ENCODE data around the gene PSME4.
"Not testable (repeated sequence)": the region's sequence is repeated elsewhere in the genome, so short reads cannot be mapped to it uniquely, and the experiment has no call there.

PSME4 gene

DNA sequence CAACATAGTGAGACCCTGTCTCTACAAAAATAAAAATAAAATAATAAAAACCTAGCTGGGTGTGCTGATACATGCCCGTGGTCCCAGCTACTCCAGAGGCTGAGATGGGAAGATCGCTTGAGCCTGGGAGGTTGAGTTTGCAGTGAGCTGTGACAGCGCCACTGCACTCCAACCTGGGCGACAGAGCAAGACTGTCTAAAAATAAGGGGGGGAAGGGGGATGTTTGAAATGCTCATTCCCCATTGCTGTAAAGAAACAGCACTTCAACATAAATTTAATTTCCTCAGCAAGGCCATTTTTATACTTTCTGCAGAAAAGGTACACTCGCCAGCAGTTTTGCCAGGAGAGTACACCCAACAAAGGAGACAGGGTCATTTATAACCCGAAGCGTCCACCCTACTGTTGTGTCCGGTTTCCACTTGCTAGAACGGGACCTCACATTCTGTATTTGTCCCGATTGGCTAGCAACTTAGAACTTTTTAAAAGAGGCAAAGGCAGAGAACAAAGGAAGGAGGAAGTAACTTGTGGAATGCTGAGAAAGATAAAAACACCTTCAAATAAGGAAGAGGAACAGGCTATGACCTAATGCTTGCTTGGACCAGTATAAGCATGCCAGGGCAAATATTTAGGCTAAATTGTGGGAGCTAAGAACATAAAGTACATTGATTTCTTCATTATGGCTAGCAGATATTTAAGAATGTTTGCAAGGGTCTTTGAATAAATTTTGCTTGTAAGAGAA is 9.1 kb downstream of the PSME4 start:
- not testable (repeated sequence) for DNase-seq

DNA sequence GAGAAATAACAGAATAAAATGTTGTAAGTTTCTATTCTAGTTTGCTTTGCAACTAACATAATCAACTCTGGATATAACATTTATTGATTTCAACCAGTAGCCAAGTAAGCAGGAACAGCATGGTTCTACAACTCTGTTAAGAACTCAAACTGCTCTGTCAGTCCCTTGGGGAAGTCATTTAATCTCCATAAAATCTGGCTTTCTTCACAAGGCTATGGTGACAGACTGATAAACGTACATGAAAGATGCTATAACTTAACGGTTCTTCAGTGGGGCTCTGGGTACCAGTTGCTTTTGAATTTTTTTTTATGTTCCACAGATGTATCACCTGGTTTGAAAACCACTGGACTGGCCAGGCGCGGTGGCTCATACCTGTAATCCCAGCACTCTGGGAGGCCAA is 10.3 kb downstream of the PSME4 start:
- no peak for DNase-seq

DNA sequence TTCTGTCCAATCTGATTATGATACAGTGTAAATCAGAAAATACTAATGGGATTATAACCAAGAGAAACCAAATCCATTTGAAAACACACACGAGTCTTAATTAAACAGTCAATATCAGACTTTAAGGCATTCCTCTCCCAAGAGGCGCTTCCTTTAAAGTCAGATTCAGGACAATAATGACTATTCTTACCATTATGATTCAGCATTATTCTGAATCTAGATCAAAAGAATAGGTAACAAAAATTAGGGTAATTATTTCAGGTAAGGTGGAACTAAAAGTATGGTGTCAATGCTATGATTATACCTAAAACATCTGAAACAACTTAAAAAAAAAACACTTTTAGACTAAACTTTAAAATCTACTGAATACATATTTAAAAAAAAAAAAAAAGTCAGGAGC is 12.3 kb downstream of the PSME4 start:
- DNase-seq: no peak

DNA sequence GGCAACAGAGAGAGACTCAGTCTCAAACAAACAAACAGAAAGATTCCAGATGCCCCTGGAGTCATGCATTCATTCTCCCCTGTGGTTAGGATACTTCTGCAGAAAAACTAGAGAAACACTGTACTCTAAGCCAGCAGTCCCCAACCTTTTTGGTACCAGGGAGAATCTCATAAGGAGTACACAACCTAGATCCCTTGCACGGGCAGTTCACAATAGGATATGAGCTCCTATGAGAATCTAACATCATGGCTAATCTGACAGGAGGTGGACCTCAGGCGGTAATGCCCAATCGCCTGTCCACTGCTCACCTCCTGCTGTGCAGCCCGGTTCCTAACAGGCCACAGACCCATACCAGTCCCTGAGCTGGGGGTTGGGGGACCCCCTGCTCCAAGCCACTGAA is 18.3 kb downstream of the PSME4 start:
- no peak for DNase-seq

DNA sequence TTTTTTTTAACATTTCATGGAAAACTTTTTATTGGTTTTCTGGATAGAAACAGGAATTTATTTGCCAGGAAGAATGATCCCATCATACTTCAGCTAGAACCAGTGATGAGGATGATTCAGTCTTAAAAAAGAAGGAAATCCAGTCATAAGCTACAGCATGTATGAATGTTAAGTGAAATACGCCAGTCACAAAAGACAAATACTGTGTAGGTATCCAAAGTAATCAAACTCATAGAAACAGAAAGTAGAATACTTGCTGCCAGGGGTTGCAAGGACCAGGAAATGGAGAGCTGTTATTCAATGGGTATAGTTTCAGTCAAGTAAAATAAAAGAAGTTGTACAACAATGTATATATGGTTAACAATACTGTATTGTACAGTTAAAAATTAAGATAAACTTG is 21.3 kb downstream of the PSME4 start:
- no peak for DNase-seq

DNA sequence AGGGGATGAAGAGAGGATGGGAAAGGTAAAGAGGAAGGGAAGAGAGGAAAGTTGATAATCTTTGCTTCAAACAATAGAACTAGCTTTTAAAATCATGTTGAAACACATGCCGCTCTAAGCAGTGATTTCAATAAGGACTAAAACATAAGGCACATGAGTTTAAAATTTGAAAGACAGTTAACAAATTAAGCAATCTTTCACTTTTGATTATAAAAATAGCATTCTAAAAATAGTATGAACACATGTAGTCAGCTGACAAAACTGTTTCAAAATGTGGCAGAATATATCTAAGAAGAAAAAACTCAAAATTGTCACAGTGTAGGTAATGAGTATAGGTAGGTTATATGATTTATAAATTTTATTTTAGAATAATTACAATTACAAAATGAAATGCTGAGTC is 25.3 kb downstream of the PSME4 start:
- no peak for DNase-seq

DNA sequence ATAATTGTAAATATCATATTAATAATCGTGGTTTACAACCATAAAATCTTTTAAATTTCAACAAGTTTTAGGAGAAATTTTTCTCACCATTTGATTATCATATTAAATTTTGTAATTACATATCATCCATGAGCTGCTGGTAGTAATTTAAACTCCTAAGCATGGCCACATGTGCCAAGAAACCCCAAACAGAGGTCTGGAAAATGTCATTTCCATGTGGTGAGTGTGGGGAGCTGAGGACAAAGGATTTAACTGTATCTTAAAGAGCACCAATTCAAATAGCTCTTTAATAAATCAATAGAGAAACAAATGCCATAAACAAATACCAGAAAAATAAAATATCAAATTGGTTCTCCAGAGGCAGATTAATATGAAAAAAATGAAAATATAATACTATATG is 26.3 kb downstream of the PSME4 start:
- no peak for DNase-seq

DNA sequence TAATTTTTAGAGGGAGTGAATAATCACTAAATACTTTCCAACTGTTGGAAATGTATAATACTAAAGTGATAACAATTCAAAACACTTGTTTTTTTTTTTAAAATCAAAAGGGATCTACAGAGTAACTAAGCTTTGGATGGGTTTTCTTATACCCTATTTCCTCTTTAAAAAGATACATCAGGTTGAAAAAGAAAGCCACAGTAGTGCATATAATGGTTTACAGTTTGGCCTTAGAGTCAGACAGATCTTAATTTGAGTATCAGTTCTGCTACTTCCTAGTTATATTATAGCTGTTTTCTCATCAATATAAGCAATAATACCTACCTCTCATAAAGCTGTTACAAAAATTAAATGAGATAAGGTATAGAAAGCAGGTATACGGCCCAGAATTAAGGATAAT is 28.5 kb downstream of the PSME4 start:
- no peak for DNase-seq

DNA sequence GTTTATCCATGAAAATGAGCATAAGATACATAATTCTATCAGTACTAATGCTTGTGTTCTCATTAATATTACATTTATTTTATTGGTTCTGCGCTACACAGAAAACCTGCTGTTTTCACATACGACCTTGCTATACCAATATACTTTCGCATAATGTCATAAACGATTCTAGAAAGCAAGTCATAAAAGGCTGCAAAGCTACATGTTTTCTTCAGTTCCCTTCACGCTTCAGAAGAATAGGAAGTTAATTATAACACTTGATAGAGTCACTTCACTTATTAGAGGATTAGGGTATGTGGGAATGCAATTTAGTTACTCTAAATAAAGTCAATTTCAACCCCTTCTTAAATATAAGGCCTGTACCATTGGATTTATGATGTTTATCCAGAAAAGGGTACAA is 29.0 kb downstream of the PSME4 start:
- DNase-seq: no peak

DNA sequence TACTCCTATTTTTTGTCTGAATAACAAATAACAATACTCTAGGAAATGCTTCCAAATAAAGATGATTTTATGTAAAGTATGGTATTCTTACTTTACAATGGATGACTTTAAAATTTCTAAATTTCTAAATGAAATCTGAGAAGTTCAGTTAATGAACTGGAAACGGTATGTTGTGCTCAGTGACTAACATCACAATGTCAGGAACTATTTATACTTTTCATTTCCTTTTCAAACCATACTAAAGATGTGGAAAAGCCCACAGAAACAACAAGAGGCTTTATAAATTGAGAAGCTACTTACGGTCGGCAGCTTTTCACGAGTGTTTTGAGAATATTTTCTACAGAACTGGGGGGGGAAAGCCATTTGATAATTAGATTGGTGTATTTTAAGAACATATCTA is 31.1 kb downstream of the PSME4 start:
- no peak for DNase-seq

DNA sequence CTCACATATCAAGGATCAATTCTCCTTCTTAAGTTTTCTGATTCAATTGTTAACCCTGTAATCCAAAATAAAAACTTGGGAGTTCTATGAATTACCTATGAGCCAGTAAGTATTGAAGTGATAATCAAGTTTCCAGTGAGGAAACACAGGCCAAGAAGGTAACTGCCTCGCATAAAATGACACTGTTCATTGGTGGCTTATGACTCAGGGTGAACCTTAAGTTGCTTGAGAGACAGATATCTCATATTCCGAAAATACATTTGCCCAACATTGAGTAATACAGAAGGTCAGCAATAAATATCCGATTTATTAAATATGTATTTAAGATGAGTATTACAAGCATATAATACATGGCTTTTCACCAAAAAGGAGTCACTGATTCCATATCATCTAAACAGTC is 31.9 kb downstream of the PSME4 start:
- DNase-seq: no peak

DNA sequence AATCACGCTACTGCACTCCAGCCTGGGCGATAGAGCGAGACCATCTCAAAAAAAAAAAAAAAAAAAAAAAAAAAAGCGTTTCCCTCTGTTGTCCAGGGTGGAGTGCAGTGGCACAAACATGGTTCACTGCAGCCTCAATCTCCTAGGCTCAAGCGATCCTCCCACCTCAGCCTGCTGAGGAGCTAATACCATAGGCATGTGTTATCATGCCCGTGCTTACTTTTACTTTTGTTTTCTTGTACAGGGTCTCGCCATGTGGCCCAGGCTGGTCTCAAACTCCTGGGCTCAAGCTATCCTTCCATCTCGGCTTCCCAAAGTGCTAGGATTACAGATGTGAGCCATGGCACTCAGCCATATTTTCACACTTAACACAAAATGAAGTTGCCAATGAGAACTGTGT is 37.5 kb downstream of the PSME4 start:
- DNase-seq: no peak

DNA sequence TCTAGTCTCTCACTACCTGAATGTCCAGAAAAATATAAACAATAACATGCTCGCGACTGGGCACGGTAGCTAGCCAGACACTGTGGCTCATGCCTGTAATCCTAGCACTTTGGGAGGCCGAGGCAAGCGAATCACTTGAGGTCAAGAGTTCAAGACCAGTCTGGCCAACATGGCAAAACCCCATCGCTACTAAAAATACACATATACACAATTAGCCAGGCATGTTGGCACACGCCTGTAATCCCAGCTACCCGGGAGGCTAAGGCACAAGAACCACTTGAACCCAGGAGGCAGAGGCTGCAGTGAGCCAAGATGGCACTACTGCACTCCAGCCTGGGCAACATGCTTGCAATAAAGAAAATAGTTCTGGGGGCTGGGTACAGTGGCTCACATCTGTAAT is 44.5 kb downstream of the PSME4 start:
- not testable (repeated sequence) for DNase-seq

DNA sequence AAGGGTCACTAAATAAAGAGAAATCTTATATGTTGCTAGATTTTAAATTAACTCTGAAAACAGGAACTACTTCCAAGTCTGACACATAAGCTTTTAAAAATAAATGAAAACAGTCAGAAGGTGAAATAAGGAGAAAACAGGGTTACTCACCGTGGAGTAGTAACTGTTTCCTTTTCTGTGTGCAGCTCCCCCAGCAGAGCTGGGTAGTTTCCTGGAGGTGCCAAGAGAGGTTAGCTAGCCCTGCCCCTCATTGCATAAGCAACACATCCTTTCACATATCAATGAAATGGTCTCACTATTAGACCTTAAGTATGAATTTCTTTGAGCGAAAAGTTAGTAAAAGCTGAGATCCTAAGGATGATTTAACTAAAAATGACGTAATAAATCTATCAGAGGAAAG is 57.1 kb downstream of the PSME4 start:
- DNase-seq: no peak

DNA sequence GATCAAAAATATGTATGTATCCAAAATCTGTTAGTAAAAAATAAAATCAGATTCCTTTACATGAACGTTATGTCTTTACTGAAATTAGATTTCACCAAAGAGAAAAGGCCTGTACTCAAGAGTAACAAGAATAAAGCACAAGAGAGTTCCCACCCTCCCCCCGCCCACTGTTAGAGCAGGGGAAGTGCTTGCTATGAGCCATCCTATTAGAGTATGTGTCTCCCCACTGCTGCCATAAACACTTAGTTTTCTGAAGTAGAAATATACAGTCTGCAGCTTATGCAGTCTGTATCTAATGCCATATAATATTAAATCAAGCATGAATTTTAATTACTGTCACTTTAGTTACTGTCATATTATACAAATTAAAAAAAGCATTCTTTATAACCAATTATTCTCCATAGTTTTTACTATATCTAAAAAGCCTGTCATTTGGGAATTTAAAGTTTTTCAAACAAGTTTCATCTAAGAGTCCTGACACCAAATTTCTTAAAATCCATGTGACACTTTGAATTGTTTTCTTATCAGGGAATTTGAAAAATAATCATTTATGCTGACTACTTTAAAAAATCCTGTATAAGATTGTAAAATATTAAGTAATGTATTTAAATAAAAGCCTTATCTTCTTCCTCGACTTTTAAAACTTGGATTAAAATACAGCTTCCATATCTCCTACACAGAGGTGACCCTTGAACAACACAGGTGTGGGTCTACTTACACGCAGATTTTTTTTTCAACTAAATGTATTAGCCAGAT is 59.2 kb downstream of the PSME4 start:
- DNase-seq: no peak

DNA sequence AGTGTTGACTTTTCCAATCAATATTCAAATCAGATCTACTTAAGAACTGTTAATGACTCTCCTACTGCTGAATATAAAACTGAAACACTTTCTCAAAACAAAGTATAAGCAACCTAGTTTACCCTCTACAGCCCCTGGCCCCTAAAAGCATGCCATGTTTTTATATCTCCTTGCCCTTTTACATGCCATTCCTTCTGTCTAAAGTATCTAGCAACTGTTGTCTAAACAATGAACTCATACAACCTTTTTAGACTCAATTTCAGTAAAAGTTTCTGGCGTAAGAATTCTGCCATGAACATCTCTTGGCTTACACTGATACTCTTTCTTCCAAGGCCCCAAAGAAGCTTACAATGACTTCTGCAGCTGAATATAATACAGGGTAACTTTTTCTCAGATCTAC is 63.2 kb downstream of the PSME4 start:
- DNase-seq: no peak

DNA sequence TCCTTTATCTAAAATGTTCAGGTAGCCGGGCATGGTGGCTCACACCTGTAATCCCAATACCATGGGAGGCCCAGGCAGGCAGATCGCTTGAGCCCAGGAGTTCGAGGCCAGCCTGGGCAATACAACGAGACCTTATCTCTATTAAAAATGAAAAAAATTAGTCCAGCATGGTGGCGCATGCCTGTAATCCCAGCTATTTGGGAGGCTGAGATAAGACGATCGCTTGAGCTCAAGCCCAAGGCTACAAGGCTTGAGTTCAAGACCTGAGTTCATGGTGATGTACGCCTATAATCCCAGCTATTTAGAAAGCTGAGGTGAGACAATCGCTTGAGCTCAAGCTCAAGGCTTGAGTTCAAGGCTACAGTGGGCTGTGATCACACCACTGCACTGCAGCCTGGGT is 65.4 kb downstream of the PSME4 start:
- no peak for DNase-seq

DNA sequence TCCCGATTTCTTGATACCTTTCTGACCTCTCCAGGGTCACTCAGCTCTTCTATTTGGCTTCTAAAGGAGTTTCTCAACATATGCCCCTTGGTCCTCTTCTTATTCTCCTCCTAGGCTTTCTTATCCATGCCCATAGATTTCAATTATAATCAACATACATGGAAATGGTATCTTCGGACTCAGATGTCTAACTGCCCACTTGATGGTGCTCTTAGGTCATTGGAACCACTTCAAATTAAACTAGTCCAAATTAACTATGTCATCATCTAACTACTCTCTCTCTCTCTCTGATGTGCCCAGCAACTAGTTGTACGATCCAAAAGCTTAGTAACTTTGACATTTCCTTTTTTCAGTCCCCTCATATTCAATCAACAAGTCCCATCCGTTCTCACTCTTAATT is 67.8 kb downstream of the PSME4 start:
- DNase-seq: no peak

DNA sequence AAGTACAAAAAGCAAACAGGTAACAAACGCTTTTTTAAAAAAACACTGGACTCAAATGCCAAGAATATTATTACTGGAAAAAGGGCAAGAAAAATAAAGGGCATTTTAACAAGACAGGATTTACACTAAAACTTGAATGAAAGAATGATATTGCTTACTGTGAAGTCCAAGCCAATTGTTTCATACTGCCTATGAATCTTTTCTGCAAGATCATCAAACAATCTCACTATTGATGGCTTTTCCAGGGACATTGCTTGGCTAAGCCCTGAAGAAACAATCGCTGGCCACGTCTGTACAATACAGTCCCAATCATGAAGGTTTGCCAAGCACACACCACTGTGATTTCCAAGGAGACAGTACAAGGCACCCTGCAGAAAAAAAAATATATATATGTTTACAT is 69.6 kb downstream of the PSME4 start:
- no peak for DNase-seq

DNA sequence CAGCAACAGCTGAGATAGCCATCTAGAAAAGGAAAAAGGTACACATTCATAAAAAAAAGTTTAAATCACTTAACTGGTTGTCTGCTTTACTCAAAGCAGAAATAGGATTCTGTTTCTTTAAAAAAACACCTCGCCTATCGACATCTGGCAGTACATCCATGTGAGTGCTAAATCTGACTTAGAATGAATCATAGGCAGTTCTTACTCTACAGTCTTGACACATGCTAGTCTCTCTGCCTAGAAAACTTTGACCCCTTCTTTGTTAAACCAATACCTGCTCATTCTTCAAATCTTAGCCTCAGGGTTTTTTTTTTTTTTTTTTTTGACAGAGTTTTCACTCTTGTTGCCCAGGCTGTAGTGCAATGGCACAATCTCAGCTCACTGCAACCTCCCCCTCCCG is 73.9 kb downstream of the PSME4 start:
- DNase-seq: no peak

DNA sequence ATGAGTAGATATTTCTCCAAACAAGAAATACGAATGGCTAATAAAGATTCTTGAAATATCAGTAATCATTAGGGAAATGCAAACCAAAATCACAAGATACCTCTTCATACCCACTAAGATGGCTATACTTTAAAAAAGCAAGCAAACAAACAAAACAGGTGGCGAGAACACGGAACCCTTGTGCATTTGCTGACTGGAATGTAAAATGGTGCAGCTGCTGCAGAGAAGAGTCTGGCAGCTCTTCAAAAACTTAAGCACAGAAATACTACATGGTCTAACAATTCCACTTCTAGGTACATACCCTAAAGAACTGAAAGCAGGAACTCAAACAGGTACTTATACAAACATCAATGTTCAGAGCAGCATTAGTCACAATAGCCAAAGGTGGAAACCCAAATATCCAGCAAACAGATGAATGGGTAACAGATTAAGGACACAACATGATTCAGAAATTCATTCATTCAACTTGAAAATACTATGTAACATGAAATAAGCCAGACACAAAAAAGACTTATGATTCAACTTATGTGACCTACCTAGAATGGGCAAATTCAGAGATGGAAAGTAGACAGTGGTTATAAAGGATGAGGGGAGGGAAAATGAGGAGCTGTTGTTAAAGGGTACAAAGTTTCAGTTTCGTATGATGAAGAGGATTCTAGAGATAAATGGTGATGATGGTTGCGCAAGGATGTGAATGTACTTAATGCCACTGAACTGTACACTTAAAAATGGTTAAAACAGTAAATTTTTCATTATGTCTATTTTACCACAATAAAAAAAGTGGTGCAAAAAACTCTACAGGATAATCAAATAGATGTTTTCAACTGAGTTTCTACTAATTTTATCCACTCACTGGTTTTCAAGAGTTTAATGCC is 84.2 kb downstream of the PSME4 start:
- DNase-seq: no peak

DNA sequence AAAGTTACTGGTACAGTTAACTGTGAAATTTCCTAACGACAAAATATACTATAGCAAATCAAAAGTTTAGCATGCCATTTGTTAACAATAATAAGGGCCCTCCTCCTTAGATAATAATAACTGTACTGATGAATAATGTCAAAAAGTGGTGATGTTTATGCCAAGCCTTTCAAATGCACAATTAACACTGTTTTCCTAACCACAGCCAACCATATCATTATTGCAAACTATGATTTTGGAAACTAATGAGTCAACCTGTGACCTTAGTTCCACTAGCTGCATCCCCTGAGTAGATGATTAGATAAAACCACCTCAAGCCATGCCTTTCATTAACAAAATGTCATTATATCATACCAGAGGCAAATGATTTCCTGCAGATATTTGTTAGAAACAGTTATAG is 85.9 kb downstream of the PSME4 start:
- DNase-seq: no peak

DNA sequence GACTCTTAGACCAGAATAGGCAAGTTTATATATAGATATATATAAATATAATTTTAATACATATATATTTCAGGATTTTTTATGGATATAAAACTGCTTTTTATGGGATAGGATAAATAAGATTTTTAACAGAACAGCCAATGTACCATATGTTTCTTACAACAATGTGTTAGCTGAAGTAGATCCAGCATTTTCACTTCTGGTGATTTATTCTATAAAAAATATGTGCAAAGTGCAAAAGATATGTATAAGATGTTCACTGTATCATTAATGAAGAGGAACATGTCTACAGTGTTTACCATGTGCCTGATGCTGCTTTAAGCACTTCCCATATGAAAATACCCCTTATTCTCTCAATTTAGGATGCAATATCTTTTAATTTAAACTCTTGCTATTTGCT is 88.8 kb downstream of the PSME4 start:
- DNase-seq: no peak

DNA sequence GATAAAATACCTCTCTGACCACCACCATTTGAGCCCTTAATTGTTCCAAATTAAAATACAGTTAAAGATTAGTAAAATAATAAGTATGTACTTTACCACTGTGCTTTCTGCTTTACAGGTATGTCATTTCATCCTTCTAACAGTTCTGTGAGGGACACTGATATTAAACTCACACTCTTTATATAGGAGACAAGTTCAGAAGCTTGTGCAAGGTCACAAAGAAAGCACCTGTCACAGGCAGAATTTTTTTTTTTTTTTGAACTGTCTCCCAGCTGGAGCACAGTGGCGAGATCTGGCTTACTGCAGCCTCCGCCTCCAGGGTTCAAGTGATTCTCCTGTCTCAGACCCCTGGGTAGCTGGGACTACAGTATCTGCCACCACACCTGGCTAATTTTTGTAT is 89.4 kb downstream of the PSME4 start:
- no peak for DNase-seq

All from left hindlimb (tissue), 1 donor.